ENCODE results near the gene ZP1.
A peak's percentile ranks its signal among the peaks of the same experiment; 100 is the strongest.

ZP1 gene

GRCh38 chr11:60899046-60899936 lies 31.9 kb downstream of the ZP1 start:
- Histone ChIP-seq H3K9me3 (no peaks in the 10 kb centered on the region), H3K4me1 (peaks cover 0 to 7% (median 3%) of the 10 kb centered on the region in 4 donors), H3K36me3 (peaks cover 67 to 94% (median 89%) of the 10 kb centered on the region in 3 donors), H3K27ac (no peak overlapping the region), H3K27me3 (no peaks in the 10 kb centered on the region), H3K4me3 (no peak overlapping the region)
- DNase-seq: no peak
- peak; percentile 74 to 93 for TF ChIP-seq CTCF (IDR thresholded peaks at IDR 0.05)
- intact Hi-C loops (cut with DNase I; ENCODE audit: low total_unique reads): no loop called here

- intact Hi-C loops (cut with DNase I; ENCODE audit: low total_unique reads): loop anchor here (2.0 kb wide), 1 partner anchor 69 kb away; no protein-coding TSS in a partner anchor
- Histone ChIP-seq H3K27me3 (no peaks in the 10 kb centered on the region), H3K36me3 (peaks cover 64 to 87% (median 82%) of the 10 kb centered on the region in 3 donors), H3K9me3 (no peaks in the 10 kb centered on the region), H3K4me1 (peaks cover 0 to 14% (median 9%) of the 10 kb centered on the region in 4 donors), H3K27ac (no peak overlapping the region), H3K4me3 (no peak overlapping the region)
- no peak for DNase-seq
- no peak for TF ChIP-seq CTCF (IDR thresholded peaks at IDR 0.05)
These were observed 32.6 kb downstream of the ZP1 start for GRCh38 chr11:60899977-60900376.

GRCh38 chr11:60900673-60901404 lies 33.5 kb downstream of the ZP1 start:
- no peak overlapping the region for H3K4me3 ChIP-seq
- no peak overlapping the region for H3K27ac ChIP-seq
- DNase-seq: no peak
- H3K27me3 ChIP-seq: no peaks in the 10 kb centered on the region
- H3K9me3 ChIP-seq: no peaks in the 10 kb centered on the region
- peaks cover 0 to 23% (median 16%) of the 10 kb centered on the region in 4 donors for H3K4me1 ChIP-seq
- peaks cover 60 to 78% (median 74%) of the 10 kb centered on the region in 3 donors for H3K36me3 ChIP-seq
- no peak for TF ChIP-seq CTCF (IDR thresholded peaks at IDR 0.05)
- intact Hi-C loops (cut with DNase I; ENCODE audit: low total_unique reads): loop anchor here (2.0 kb wide), 1 partner anchor 70 kb away; no protein-coding TSS in a partner anchor

DNA sequence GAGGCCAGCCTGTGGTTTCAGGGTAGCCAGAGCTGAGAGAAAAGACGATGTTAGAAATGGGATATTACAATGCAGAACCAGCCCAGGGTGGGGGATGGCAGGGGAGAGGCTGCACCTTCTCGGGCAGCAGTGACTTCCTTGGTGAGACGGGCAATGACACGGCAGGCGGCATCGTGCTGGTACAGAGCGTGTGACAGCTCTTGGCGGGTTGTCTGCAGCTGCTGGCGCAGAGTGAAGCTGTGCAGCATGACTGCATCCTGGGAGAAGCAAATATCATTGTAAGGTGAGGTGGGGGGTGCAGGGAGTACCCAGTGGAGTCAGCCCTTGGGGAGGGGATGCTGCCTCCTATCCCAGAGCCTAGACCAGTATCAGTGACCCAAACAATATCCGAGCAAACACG lies 35.3 kb downstream of the ZP1 start:
- no peak overlapping the region for H3K4me3 ChIP-seq
- intact Hi-C loops (cut with DNase I; ENCODE audit: low total_unique reads): no loop called here
- H3K27me3 ChIP-seq: no peaks in the 10 kb centered on the region
- peaks cover 0 to 27% (median 18%) of the 10 kb centered on the region in 4 donors for H3K4me1 ChIP-seq
- no peak overlapping the region for H3K27ac ChIP-seq
- DNase-seq: no peak
- no peaks in the 10 kb centered on the region for H3K9me3 ChIP-seq
- H3K36me3 ChIP-seq: peaks cover 42 to 60% (median 56%) of the 10 kb centered on the region in 3 donors
- TF ChIP-seq CTCF (IDR thresholded peaks at IDR 0.05): no peak

- TF ChIP-seq CTCF (IDR thresholded peaks at IDR 0.05): no peak
- Histone ChIP-seq H3K4me3 (peak overlapping the region; percentile 85 to 95), H3K27ac (peak overlapping the region in 1 of 2 donors; percentile 94), H3K4me1 (peaks cover 0 to 27% (median 18%) of the 10 kb centered on the region in 4 donors), H3K36me3 (peaks cover 28 to 38% (median 36%) of the 10 kb centered on the region in 3 donors), H3K9me3 (no peaks in the 10 kb centered on the region), H3K27me3 (no peaks in the 10 kb centered on the region)
- intact Hi-C loops (cut with DNase I; ENCODE audit: low total_unique reads): no loop called here
- no peak for DNase-seq
These were observed 37.7 kb downstream of the ZP1 start for GRCh38 chr11:60905047-60905446.

All from tibial artery (tissue), 4 donors.